GM19238 (cell line): Measurements from ENCODE around the gene ENPP1.
"Not testable (repeated sequence)": the region's sequence is repeated elsewhere in the genome, so short reads cannot be mapped to it uniquely, and the experiment has no call there.

ENCODE experiments used
- DNase-seq: peaks from one replicate; pipeline ENCODE4 v3.0.0; 2011; ENCODE audit warnings: low spot score; ENCODE audit not compliant: insufficient read length

ENPP1 gene

GRCh38 chr6:131914967-131915751 is 107.3 kb downstream of the ENPP1 start:
- DNase-seq, result no peak

- DNase-seq, result not testable (repeated sequence)
These were observed 108.4 kb downstream of the ENPP1 start for GRCh38 chr6:131916091-131916796.

- DNase-seq, result no peak
These were observed 109.0 kb downstream of the ENPP1 start for GRCh38 chr6:131916847-131917246.

GRCh38 chr6:131917318-131917717 is 109.5 kb downstream of the ENPP1 start:
- DNase-seq, result no peak

GRCh38 chr6:131917763-131918649 is 110.2 kb downstream of the ENPP1 start:
- no peak for DNase-seq

- DNase-seq, result no peak
These were observed 111.0 kb downstream of the ENPP1 start for GRCh38 chr6:131918650-131919355.

GRCh38 chr6:131920656-131921055 is 112.8 kb downstream of the ENPP1 start:
- DNase-seq, result no peak

- DNase-seq, result no peak
These were observed 115.5 kb downstream of the ENPP1 start for GRCh38 chr6:131923356-131923755.

GRCh38 chr6:131924881-131925474 is 117.2 kb downstream of the ENPP1 start:
- no peak for DNase-seq

GRCh38 chr6:131929264-131929663 is 121.4 kb downstream of the ENPP1 start:
- DNase-seq, result no peak

- no peak for DNase-seq
These were observed 122.2 kb downstream of the ENPP1 start for GRCh38 chr6:131929976-131930375.

GRCh38 chr6:131931063-131931750 is 123.4 kb downstream of the ENPP1 start:
- no peak for DNase-seq

- no peak for DNase-seq
These were observed 128.3 kb downstream of the ENPP1 start for GRCh38 chr6:131936156-131936555.

- DNase-seq, result no peak
These were observed 129.4 kb downstream of the ENPP1 start for GRCh38 chr6:131937226-131937625.

GRCh38 chr6:131937703-131938631 is 130.1 kb downstream of the ENPP1 start:
- no peak for DNase-seq
